CD4-positive, alpha-beta T cell treated with Interleukin-6 at 100 ng/mL for 8 hours (primary cell): ENCODE data around the gene TBC1D22A.

Experiments used
- DNase-seq: peaks from one replicate; pipeline ENCODE4 v3.0.0-alpha.2; 2020; ENCODE audit warnings: mixed read lengths, low spot score

TBC1D22A gene

GRCh38 chr22:47221840-47222615, 459.6 kb downstream of the TBC1D22A start:
- no peak for DNase-seq
